ENCODE measurements around the gene ADAMTSL2. TPM values are rescaled to one million over a fixed set of nuclear protein-coding genes. Genes with fewer than 3 reads are reported as not detected.

ADAMTSL2 gene
- polyA plus RNA-seq, 1 donor (not counting 4 experiments of a cell fraction or from before 2014, with no cell fraction given), result not detected

DNA sequence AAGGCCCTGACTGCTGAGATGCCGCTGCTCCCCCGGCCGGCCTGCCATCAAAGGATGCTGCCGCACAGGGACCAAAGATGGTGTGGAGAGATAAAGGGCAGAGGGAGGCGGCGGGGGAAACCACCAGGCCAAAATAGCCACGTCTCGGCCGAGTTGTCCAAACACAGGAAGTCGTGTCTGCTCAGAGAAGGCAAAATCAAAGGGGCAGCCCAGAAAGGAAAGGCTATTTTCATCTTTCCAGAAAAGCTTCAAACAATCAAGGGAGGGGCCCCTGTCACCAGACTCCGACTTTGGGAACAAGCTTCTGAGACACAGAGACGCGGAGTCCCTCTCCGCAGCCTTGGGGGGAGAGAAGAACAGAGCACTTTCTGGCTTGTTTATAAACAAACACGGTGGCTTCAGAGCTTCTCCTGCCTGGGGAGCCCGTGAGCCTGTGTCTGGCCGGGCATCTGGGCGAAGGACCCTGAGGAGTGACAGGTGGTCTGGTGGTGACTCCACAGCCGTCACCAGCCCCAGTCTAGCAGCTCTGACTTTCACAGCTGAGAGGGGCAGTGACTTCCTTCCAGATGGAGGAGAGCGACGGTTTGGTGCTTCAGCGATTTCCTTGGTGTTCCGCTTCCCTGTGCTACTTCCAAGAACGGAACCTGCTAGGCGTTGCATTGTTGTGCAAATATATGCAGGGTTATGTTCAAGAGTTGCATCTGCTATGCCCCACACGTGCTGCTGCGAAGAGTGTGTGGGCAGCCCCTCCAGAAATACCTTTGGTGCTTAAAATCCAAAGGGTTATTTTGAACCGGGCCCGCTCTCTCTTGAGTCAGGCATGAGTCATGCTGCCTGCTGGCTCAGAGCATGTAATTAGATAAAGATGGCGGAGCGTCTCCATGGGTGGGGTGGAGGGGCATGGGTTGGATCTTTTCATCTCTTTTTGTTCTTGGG lies 24.0 kb downstream of the ADAMTSL2 start:
- H3K9me3 ChIP-seq (ENCODE audit: control insufficient read depth, low read depth, low read length), result no peaks in the 10 kb centered on the region
- H3K27me3 ChIP-seq (ENCODE audit: control insufficient read depth, extremely low read depth, insufficient read depth, low read length), result peaks cover 9% of the 10 kb centered on the region
- H3K9ac ChIP-seq (ENCODE audit: control insufficient read depth, extremely low read depth, insufficient read depth, low read length), result no peak overlapping the region
- H2AFZ ChIP-seq (ENCODE audit: control insufficient read depth, low read length), result no peak overlapping the region
- no peak for TF ChIP-seq EZH2 (IDR thresholded peaks at IDR 0.05; ENCODE audit: low read length)
- TF ChIP-seq, protein P1, sequence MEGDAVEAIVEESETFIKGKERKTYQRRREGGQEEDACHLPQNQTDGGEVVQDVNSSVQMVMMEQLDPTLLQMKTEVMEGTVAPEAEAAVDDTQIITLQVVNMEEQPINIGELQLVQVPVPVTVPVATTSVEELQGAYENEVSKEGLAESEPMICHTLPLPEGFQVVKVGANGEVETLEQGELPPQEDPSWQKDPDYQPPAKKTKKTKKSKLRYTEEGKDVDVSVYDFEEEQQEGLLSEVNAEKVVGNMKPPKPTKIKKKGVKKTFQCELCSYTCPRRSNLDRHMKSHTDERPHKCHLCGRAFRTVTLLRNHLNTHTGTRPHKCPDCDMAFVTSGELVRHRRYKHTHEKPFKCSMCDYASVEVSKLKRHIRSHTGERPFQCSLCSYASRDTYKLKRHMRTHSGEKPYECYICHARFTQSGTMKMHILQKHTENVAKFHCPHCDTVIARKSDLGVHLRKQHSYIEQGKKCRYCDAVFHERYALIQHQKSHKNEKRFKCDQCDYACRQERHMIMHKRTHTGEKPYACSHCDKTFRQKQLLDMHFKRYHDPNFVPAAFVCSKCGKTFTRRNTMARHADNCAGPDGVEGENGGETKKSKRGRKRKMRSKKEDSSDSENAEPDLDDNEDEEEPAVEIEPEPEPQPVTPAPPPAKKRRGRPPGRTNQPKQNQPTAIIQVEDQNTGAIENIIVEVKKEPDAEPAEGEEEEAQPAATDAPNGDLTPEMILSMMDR (optimal IDR thresholded peaks at IDR 0.05 in 1 of 3, IDR thresholded peaks at IDR 0.05 in 1 of 3, conservative IDR thresholded peaks at IDR 0.05 in 1 of 3; ENCODE audit: extremely low read depth in 1 of 3, insufficient read depth in 2 of 3, low read length in 3 of 3), result no peak
- peaks cover 4% of the 10 kb centered on the region for H3K4me1 ChIP-seq (ENCODE audit: control insufficient read depth, extremely low read depth, insufficient read depth, low read length)
- no peaks in the 10 kb centered on the region for H3K36me3 ChIP-seq (ENCODE audit: control insufficient read depth in 2 of 2, extremely low read depth in 1 of 2, insufficient read depth in 2 of 2, low read length in 2 of 2)
- dilution Hi-C loops (cut with MboI; ENCODE audit: extremely low pct_ligation_motif_present, low sequenced_read_pairs), result no loop called here
- DNase-seq (ENCODE audit: low read depth, low spot score), result no peak
- H3K9me1 ChIP-seq (ENCODE audit: control insufficient read depth, extremely low read depth, insufficient read depth, low read length), result no peaks in the 10 kb centered on the region
- no peak for FAIRE-seq
- no peak overlapping the region for H3K4me2 ChIP-seq (ENCODE audit: control insufficient read depth, extremely low read depth, insufficient read depth, low read depth, low read length)
- H3K79me2 ChIP-seq (ENCODE audit: control insufficient read depth, insufficient read depth, low read length), result no peaks in the 10 kb centered on the region
- no peak overlapping the region for H3K27ac ChIP-seq (ENCODE audit: control insufficient read depth, insufficient read depth, low read length)
- no peaks in the 10 kb centered on the region for H4K20me1 ChIP-seq (ENCODE audit: control insufficient read depth, extremely low read depth, insufficient read depth, low read length)
- H3K4me3 ChIP-seq (ENCODE audit: control insufficient read depth in 2 of 3, extremely low read depth in 1 of 3, insufficient read depth in 2 of 3, low read depth in 1 of 3, low read length in 3 of 3), result no peak overlapping the region

DNA sequence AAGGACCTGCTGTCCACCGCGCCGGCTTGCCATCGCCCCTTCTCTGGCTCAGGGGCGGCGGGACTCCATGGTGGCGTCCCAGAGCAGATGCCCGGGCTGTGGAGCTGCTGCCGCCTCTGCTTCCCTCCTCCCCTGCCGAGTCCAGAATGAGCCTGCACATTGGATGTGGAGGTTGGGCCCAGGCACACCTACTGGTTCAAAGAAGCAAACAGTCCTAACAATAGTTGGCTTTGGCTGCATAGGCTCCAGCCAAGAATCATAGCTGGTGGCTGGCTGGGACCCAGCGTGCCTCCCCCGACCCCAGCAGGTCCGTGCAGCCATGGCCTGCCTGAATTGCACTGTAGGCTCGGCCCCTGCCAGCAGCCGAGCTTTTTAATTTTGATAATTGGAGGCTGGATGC lies 25.8 kb downstream of the ADAMTSL2 start:
- Histone ChIP-seq H3K79me2 (ENCODE audit: control insufficient read depth, insufficient read depth, low read length) (no peaks in the 10 kb centered on the region), H4K20me1 (ENCODE audit: control insufficient read depth, extremely low read depth, insufficient read depth, low read length) (no peaks in the 10 kb centered on the region), H3K4me1 (ENCODE audit: control insufficient read depth, extremely low read depth, insufficient read depth, low read length) (peaks cover 4% of the 10 kb centered on the region), H3K36me3 (ENCODE audit: control insufficient read depth in 2 of 2, extremely low read depth in 1 of 2, insufficient read depth in 2 of 2, low read length in 2 of 2) (no peaks in the 10 kb centered on the region), H3K27me3 (ENCODE audit: control insufficient read depth, extremely low read depth, insufficient read depth, low read length) (peaks cover 17% of the 10 kb centered on the region), H3K9me1 (ENCODE audit: control insufficient read depth, extremely low read depth, insufficient read depth, low read length) (no peaks in the 10 kb centered on the region), H3K4me2 (ENCODE audit: control insufficient read depth, extremely low read depth, insufficient read depth, low read depth, low read length) (no peak overlapping the region), H3K27ac (ENCODE audit: control insufficient read depth, insufficient read depth, low read length) (no peak overlapping the region), H3K9ac (ENCODE audit: control insufficient read depth, extremely low read depth, insufficient read depth, low read length) (no peak overlapping the region), H2AFZ (ENCODE audit: control insufficient read depth, low read length) (no peak overlapping the region), H3K9me3 (ENCODE audit: control insufficient read depth, low read depth, low read length) (no peaks in the 10 kb centered on the region), H3K4me3 (ENCODE audit: control insufficient read depth in 2 of 3, extremely low read depth in 1 of 3, insufficient read depth in 2 of 3, low read depth in 1 of 3, low read length in 3 of 3) (no peak overlapping the region)
- dilution Hi-C loops (cut with MboI; ENCODE audit: extremely low pct_ligation_motif_present, low sequenced_read_pairs), result no loop called here
- TF ChIP-seq EZH2 (IDR thresholded peaks at IDR 0.05; ENCODE audit: low read length), result no peak
- TF ChIP-seq, protein P1 (optimal IDR thresholded peaks at IDR 0.05 in 1 of 3, IDR thresholded peaks at IDR 0.05 in 1 of 3, conservative IDR thresholded peaks at IDR 0.05 in 1 of 3; ENCODE audit: extremely low read depth in 1 of 3, insufficient read depth in 2 of 3, low read length in 3 of 3), result no peak
- DNase-seq (ENCODE audit: low read depth, low spot score), result no peak
- FAIRE-seq, result no peak
